Natural killer cell treated with Interleukin-12 subunit alpha and Interleukin-12 subunit beta and Interleukin-15 and Interleukin-18, amount 100 ng/mL, for 72 hours (primary cell): ENCODE data around the gene GRPEL2. TPM values are rescaled to one million over a fixed set of nuclear protein-coding genes. Genes with fewer than 3 reads are reported as not detected.

Source experiments
- ATAC-seq, 2 donors: fragments of 150-1000 bp; cut with Tn5 transposase in 1 of 2; sonication (Bioruptor Pico), chemical (Tn5 transposase) in 1 of 2; 2 replicates each; pipeline ENCODE4 v1.10.0; 2021
- DNase-seq: peaks from one replicate; pipeline ENCODE4 v3.0.0; 2022; ENCODE audit warnings: low spot score
- H3K27ac Mint-ChIP-seq, 2 donors: 1 replicate in 1 of 2; 2 replicates in 1 of 2; pipeline ENCODE4 v1.8.0; 2022; ENCODE audit warnings: mixed read lengths in 2 of 2, mild to moderate bottlenecking in 1 of 2, moderate library complexity in 1 of 2
- H3K27me3 Mint-ChIP-seq, 2 donors: 1 replicate in 1 of 2; 2 replicates in 1 of 2; pipeline ENCODE4 v1.8.0; 2022; ENCODE audit warnings: mixed read lengths in 2 of 2
- H3K36me3 Mint-ChIP-seq: one replicate; pipeline ENCODE4 v1.8.0; 2022; ENCODE audit warnings: mixed read lengths
- H3K4me1 Mint-ChIP-seq, 2 donors: 1 replicate in 1 of 2; 2 replicates in 1 of 2; pipeline ENCODE4 v1.8.0; 2022; ENCODE audit warnings: low read depth in 2 of 2, mixed read lengths in 2 of 2, mild to moderate bottlenecking in 1 of 2
- H3K4me3 Mint-ChIP-seq: one replicate; pipeline ENCODE4 v1.8.0; 2022; ENCODE audit warnings: mixed read lengths
- H3K9me3 Mint-ChIP-seq: 2 replicates; pipeline ENCODE4 v1.8.0; 2022; ENCODE audit warnings: mixed read lengths
- total RNA-seq, 2 donors: library from RNA; stranded (reverse); gene quantifications; one replicate each; pipeline ENCODE4 v1.2.3, GENCODE V29; 2022

The GRPEL2 gene
- total RNA-seq: 10 to 100 TPM; 23.6 to 36.8 TPM

- peak; percentile 97 for DNase-seq
- H3K4me1 Mint-ChIP-seq: peaks cover 34 to 44% of the 10 kb centered on the region in 2 donors
- H3K36me3 Mint-ChIP-seq: peaks cover 34% of the 10 kb centered on the region
- peak within 1 kb of the TSS; percentile 91 to 98 for H3K27ac Mint-ChIP-seq
- peak within 1 kb of the TSS; percentile 97 for H3K4me3 Mint-ChIP-seq
- H3K27me3 Mint-ChIP-seq: no peaks in the 10 kb centered on the region
- peak; percentile 97 to 98 for ATAC-seq
- no peaks in the 10 kb centered on the region for H3K9me3 Mint-ChIP-seq
Observed at GRCh38 chr5:149345147-149345891, at the start of gene GRPEL2. Gene GRPEL2 (plus strand): TSS chr5:149345499. CDS start chr5:149345540, 41 bp downstream.

GRCh38 chr5:149297340-149298025, 47.8 kb upstream of the GRPEL2 start:
- Mint-ChIP-seq H3K4me3 (no peak overlapping the region), H3K4me1 (peaks cover 0 to 3% of the 10 kb centered on the region in 2 donors), H3K9me3 (no peaks in the 10 kb centered on the region), H3K27me3 (peaks cover 10 to 16% of the 10 kb centered on the region in 2 donors), H3K27ac (no peak overlapping the region), H3K36me3 (no peaks in the 10 kb centered on the region)
- ATAC-seq (no peak), DNase-seq (no peak)

- ATAC-seq (no peak), DNase-seq (no peak)
- peaks cover 10 to 16% of the 10 kb centered on the region in 2 donors for H3K27me3 Mint-ChIP-seq
- H3K36me3 Mint-ChIP-seq: no peaks in the 10 kb centered on the region
- H3K27ac Mint-ChIP-seq: no peak overlapping the region
- no peak overlapping the region for H3K4me3 Mint-ChIP-seq
- H3K9me3 Mint-ChIP-seq: no peaks in the 10 kb centered on the region
- H3K4me1 Mint-ChIP-seq: peaks cover 0 to 3% of the 10 kb centered on the region in 2 donors
Observed at GRCh38 chr5:149298163-149298562, 47.1 kb upstream of the GRPEL2 start.

- no peaks in the 10 kb centered on the region for H3K9me3 Mint-ChIP-seq
- H3K27ac Mint-ChIP-seq: no peak overlapping the region
- DNase-seq: no peak
- H3K27me3 Mint-ChIP-seq: peaks cover 10 to 16% of the 10 kb centered on the region in 2 donors
- peaks cover 0 to 3% of the 10 kb centered on the region in 2 donors for H3K4me1 Mint-ChIP-seq
- H3K36me3 Mint-ChIP-seq: no peaks in the 10 kb centered on the region
- H3K4me3 Mint-ChIP-seq: no peak overlapping the region
- ATAC-seq: no peak
Observed at GRCh38 chr5:149298842-149299404, 46.4 kb upstream of the GRPEL2 start.

- Mint-ChIP-seq H3K4me1 (peaks cover 0 to 3% of the 10 kb centered on the region in 2 donors), H3K4me3 (no peak overlapping the region), H3K27ac (no peak overlapping the region), H3K27me3 (peaks cover 10 to 16% of the 10 kb centered on the region in 2 donors), H3K9me3 (no peaks in the 10 kb centered on the region), H3K36me3 (no peaks in the 10 kb centered on the region)
- DNase-seq: no peak
- ATAC-seq: peak in 1 of 2 donors; percentile 33
Observed at GRCh38 chr5:149299451-149300054, 45.7 kb upstream of the GRPEL2 start.

- Mint-ChIP-seq H3K9me3 (no peaks in the 10 kb centered on the region), H3K27ac (no peak overlapping the region), H3K4me3 (no peak overlapping the region), H3K36me3 (no peaks in the 10 kb centered on the region), H3K4me1 (no peaks in the 10 kb centered on the region), H3K27me3 (peaks cover 5 to 10% of the 10 kb centered on the region in 2 donors)
- DNase-seq (no peak), ATAC-seq (no peak)
Observed at GRCh38 chr5:149300441-149300840, 44.9 kb upstream of the GRPEL2 start.

- no peak overlapping the region for H3K27ac Mint-ChIP-seq
- no peak overlapping the region for H3K4me3 Mint-ChIP-seq
- no peaks in the 10 kb centered on the region for H3K36me3 Mint-ChIP-seq
- ATAC-seq (no peak), DNase-seq (no peak)
- H3K27me3 Mint-ChIP-seq: peaks cover 4 to 7% of the 10 kb centered on the region in 2 donors
- no peaks in the 10 kb centered on the region for H3K9me3 Mint-ChIP-seq
- no peaks in the 10 kb centered on the region for H3K4me1 Mint-ChIP-seq
Observed at GRCh38 chr5:149301049-149301743, 44.1 kb upstream of the GRPEL2 start.

- DNase-seq: no peak
- H3K4me3 Mint-ChIP-seq: no peak overlapping the region
- H3K27ac Mint-ChIP-seq: no peak overlapping the region
- H3K27me3 Mint-ChIP-seq: peaks cover 4 to 7% of the 10 kb centered on the region in 2 donors
- no peak for ATAC-seq
- no peaks in the 10 kb centered on the region for H3K36me3 Mint-ChIP-seq
- no peaks in the 10 kb centered on the region for H3K4me1 Mint-ChIP-seq
- H3K9me3 Mint-ChIP-seq: no peaks in the 10 kb centered on the region
Observed at GRCh38 chr5:149301744-149302380, 43.4 kb upstream of the GRPEL2 start.

GRCh38 chr5:149302641-149303040, 42.7 kb upstream of the GRPEL2 start:
- no peaks in the 10 kb centered on the region for H3K36me3 Mint-ChIP-seq
- H3K27ac Mint-ChIP-seq: no peak overlapping the region
- H3K4me3 Mint-ChIP-seq: no peak overlapping the region
- ATAC-seq (no peak), DNase-seq (no peak)
- peaks cover 4 to 7% of the 10 kb centered on the region in 2 donors for H3K27me3 Mint-ChIP-seq
- H3K4me1 Mint-ChIP-seq: no peaks in the 10 kb centered on the region
- no peaks in the 10 kb centered on the region for H3K9me3 Mint-ChIP-seq

GRCh38 chr5:149303210-149303609, 42.1 kb upstream of the GRPEL2 start:
- Mint-ChIP-seq H3K27me3 (peaks cover 4 to 7% of the 10 kb centered on the region in 2 donors), H3K9me3 (no peaks in the 10 kb centered on the region), H3K36me3 (no peaks in the 10 kb centered on the region)

GRCh38 chr5:149304195-149305078, 40.9 kb upstream of the GRPEL2 start:
- H3K9me3 Mint-ChIP-seq: no peaks in the 10 kb centered on the region
- peaks cover 4 to 7% of the 10 kb centered on the region in 2 donors for H3K27me3 Mint-ChIP-seq
- H3K27ac Mint-ChIP-seq: no peak overlapping the region

More at GRCh38 chr5:149303210-149303609, 42.1 kb upstream of the GRPEL2 start:
- Mint-ChIP-seq H3K4me1 (no peaks in the 10 kb centered on the region), H3K4me3 (no peak overlapping the region), H3K27ac (no peak overlapping the region)
- ATAC-seq (no peak), DNase-seq (no peak)

GRCh38 chr5:149309354-149309753, 35.9 kb upstream of the GRPEL2 start:
- Mint-ChIP-seq H3K36me3 (no peaks in the 10 kb centered on the region), H3K4me3 (no peak overlapping the region), H3K27ac (no peak overlapping the region), H3K27me3 (peaks cover 0 to 4% of the 10 kb centered on the region in 2 donors), H3K9me3 (no peaks in the 10 kb centered on the region), H3K4me1 (peaks cover 0 to 6% of the 10 kb centered on the region in 2 donors)
- no peak for ATAC-seq
- DNase-seq: no peak

More at GRCh38 chr5:149304195-149305078, 40.9 kb upstream of the GRPEL2 start:
- Mint-ChIP-seq H3K36me3 (no peaks in the 10 kb centered on the region), H3K4me1 (no peaks in the 10 kb centered on the region), H3K4me3 (no peak overlapping the region)
- ATAC-seq (no peak), DNase-seq (no peak)
